ENCODE measurements around the gene KIF20B. TPM values are rescaled to one million over a fixed set of nuclear protein-coding genes. Genes with fewer than 3 reads are reported as not detected.
A peak's percentile ranks its signal among the peaks of the same experiment; 100 is the strongest.

Gene KIF20B
- total RNA-seq, 4 donors from 2014 or later, result 4.2 to 13.4 (median 8.6) TPM

DNA sequence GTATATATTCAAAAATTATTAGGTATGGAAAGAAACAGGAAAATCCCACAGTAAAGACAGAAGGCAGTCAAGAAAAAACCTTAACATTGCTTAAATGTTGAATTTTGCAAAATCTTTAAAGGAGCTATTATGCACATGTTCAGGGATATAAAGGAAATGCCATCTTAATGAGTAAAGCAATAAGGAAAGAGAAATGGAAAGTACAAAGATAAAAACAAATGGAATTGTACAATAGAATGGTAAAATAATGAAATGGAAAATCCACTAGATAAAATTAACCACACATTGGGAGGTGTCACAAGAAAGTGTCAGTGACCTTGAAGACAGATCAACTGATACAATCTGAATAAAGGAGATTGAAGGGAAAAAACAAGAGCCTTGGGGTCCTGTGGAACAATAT lies 82.0 kb downstream of the KIF20B start:
- intact Hi-C loops (cut with DNase I), result no loop called here
- Histone ChIP-seq H3K4me1 (no peaks in the 10 kb centered on the region), H3K27ac (no peak overlapping the region), H3K27me3 (no peaks in the 10 kb centered on the region), H3K9me3 (no peaks in the 10 kb centered on the region), H3K4me3 (no peak overlapping the region), H3K36me3 (peaks cover 0 to 7% (median 0%) of the 10 kb centered on the region in 3 donors)
- TF ChIP-seq, protein P1, sequence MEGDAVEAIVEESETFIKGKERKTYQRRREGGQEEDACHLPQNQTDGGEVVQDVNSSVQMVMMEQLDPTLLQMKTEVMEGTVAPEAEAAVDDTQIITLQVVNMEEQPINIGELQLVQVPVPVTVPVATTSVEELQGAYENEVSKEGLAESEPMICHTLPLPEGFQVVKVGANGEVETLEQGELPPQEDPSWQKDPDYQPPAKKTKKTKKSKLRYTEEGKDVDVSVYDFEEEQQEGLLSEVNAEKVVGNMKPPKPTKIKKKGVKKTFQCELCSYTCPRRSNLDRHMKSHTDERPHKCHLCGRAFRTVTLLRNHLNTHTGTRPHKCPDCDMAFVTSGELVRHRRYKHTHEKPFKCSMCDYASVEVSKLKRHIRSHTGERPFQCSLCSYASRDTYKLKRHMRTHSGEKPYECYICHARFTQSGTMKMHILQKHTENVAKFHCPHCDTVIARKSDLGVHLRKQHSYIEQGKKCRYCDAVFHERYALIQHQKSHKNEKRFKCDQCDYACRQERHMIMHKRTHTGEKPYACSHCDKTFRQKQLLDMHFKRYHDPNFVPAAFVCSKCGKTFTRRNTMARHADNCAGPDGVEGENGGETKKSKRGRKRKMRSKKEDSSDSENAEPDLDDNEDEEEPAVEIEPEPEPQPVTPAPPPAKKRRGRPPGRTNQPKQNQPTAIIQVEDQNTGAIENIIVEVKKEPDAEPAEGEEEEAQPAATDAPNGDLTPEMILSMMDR (IDR thresholded peaks at IDR 0.05), result no peak
- no peak for TF ChIP-seq POLR2A (IDR thresholded peaks at IDR 0.05)
- no peak for DNase-seq

DNA sequence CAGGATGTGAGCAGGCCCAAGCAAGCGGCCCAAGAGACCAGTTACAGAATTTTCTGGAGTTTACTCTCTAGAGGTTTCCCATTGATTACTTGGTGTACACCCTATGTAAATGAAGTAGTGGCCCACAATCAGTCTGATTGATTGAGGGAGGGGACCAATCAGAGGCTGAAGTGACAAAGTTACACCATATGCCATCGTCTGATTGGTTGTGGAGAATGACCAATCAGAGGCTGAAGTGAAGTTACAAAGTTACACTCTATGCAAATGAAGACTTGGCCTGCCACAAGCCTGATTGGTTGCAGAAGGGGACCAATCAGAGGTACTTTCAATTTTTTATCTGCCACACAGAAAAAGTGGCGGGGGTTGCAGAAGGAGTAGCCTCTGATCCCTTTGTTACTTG lies 83.7 kb downstream of the KIF20B start:
- no peak for TF ChIP-seq POLR2A (IDR thresholded peaks at IDR 0.05)
- TF ChIP-seq, protein P1 (IDR thresholded peaks at IDR 0.05), result no peak
- WGBS, 2 donors, result 93 to 95% methylated on average over 3 of the region's 3 CpGs
- no peak for DNase-seq
- peaks cover 0 to 6% (median 0%) of the 10 kb centered on the region in 3 donors for H3K36me3 ChIP-seq
- no peak overlapping the region for H3K27ac ChIP-seq
- H3K4me1 ChIP-seq, result no peaks in the 10 kb centered on the region
- no peaks in the 10 kb centered on the region for H3K9me3 ChIP-seq
- no peaks in the 10 kb centered on the region for H3K27me3 ChIP-seq
- H3K4me3 ChIP-seq, result no peak overlapping the region
- intact Hi-C loops (cut with DNase I), result no loop called here

DNA sequence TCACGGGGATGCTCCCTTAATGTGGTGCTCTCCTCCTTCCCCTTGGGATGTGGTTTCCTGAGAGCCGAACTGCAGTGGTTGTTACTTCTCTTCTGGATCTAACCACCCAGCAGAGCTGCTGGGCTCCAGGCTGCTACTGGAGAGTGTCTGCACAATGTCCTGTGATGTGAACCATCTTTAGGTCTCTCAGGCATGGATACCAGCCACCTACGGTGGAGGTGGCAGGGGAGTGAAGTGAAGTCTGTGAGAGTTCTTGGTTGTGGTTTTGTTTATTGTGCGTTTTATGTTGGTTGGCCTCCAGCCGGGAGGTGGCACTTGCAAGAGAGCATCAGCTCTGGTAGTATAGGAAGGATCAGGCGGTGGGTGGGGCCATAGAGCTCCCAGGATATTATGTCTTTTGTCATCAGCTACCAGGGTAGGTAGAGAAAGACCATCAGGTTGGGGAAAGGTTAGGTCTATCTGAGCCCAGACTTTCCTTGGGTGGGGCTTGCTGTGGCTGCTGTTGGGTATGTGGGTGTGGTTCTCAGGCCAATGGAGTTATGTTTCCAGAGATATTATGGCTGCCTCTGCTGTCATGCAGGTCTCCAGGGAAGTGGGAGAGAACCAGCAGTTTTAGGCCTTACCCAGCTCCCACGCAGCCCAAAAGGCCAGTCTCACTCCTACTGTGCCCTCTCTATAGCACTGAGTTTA lies 87.9 kb downstream of the KIF20B start:
- Histone ChIP-seq H3K27ac (no peak overlapping the region), H3K4me3 (no peak overlapping the region), H3K27me3 (no peaks in the 10 kb centered on the region), H3K36me3 (no peaks in the 10 kb centered on the region), H3K4me1 (no peaks in the 10 kb centered on the region), H3K9me3 (no peaks in the 10 kb centered on the region)
- intact Hi-C loops (cut with DNase I), result no loop called here
- 73 to 84% methylated on average over 6 to 7 of the region's 7 CpGs for WGBS, 2 donors
- no peak for DNase-seq
- no peak for TF ChIP-seq POLR2A (IDR thresholded peaks at IDR 0.05)
- TF ChIP-seq, protein P1 (IDR thresholded peaks at IDR 0.05), result no peak

DNA sequence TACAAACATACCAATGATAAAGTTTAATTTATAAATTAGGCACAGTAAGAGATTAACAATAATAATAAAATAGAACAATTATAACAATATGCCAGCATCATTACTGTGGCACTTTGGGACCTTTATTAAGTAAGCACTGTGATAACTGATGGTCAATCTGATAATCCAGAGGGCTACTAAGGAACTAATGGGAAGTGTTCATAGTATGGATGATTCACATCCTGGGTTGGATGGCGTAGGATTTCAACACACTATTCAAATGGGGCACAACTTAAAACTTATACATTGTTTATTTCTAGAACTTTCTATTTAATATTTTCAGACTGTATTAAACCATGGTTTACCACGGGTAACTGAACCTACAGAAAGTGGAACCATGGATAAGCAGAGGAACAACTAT lies 90.8 kb downstream of the KIF20B start:
- intact Hi-C loops (cut with DNase I), result loop anchor here (10.0 kb wide), 1 partner anchor 1073 kb away; no protein-coding TSS in a partner anchor
- no peaks in the 10 kb centered on the region for H3K9me3 ChIP-seq
- no peaks in the 10 kb centered on the region for H3K36me3 ChIP-seq
- no peak overlapping the region for H3K27ac ChIP-seq
- DNase-seq, result no peak
- no peaks in the 10 kb centered on the region for H3K27me3 ChIP-seq
- 70 to 81% methylated on average over 2 of the region's 2 CpGs for WGBS, 2 donors
- H3K4me3 ChIP-seq, result no peak overlapping the region
- no peaks in the 10 kb centered on the region for H3K4me1 ChIP-seq
- no peak for TF ChIP-seq POLR2A (IDR thresholded peaks at IDR 0.05)
- TF ChIP-seq, protein P1 (IDR thresholded peaks at IDR 0.05), result no peak

DNA sequence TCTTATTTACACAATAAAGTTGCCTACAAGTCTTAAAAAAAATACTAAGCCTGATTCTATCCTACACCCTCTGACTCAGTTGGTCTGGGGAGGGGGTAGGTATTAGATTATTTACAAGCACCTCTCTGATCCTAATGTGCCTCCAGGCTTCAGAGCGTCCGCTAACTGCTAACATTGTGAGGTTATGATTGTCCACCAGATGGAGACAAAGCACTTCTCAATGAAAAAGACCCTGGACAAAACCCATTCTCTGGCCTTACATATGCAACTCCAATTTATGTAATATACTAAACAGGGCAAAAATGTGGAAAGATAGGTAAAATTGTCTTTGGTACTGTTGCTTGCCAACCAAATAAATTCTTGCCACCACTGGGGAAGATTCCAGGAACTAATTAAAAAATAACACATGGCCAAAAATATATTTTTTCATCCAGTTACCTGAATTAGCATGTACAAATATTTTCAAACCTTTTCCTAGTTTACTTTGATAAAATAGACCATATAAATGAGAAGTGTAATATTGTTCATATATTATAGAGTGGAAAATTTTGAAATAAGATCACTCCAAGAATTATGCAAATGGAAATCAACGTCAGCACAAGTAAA lies 92.4 kb downstream of the KIF20B start:
- WGBS, 2 donors, result 28 to 29% methylated on average over 3 of the region's 3 CpGs
- Histone ChIP-seq H3K27ac (no peak overlapping the region), H3K27me3 (no peaks in the 10 kb centered on the region), H3K4me3 (no peak overlapping the region), H3K36me3 (no peaks in the 10 kb centered on the region), H3K9me3 (no peaks in the 10 kb centered on the region), H3K4me1 (no peaks in the 10 kb centered on the region)
- no peak for DNase-seq
- intact Hi-C loops (cut with DNase I), result loop anchor here (10.0 kb wide), 1 partner anchor 1071 kb away; no protein-coding TSS in a partner anchor
- TF ChIP-seq, protein P1 (IDR thresholded peaks at IDR 0.05), result peak; percentile 50 to 82 (median 76)
- TF ChIP-seq POLR2A (IDR thresholded peaks at IDR 0.05), result no peak
